ENCODE data around the gene CNKSR2.

CNKSR2 gene

GRCh38 chrX:21616386-21616785, 242.2 kb downstream of the CNKSR2 start:
- DNase-seq = no peak

- DNase-seq = no peak
Observed at GRCh38 chrX:21620234-21620633, 246.0 kb downstream of the CNKSR2 start.

- no peak for DNase-seq
Observed at GRCh38 chrX:21623778-21624501, 249.7 kb downstream of the CNKSR2 start.

GRCh38 chrX:21632027-21632426, 257.8 kb downstream of the CNKSR2 start:
- peak; percentile 53 for DNase-seq

- no peak for DNase-seq
Observed at GRCh38 chrX:21638311-21638710, 264.1 kb downstream of the CNKSR2 start.

- no peak for DNase-seq
Observed at GRCh38 chrX:21639775-21640174, 265.6 kb downstream of the CNKSR2 start.

- DNase-seq = no peak
Observed at GRCh38 chrX:21645431-21645830, 271.2 kb downstream of the CNKSR2 start.

- no peak for DNase-seq
Observed at GRCh38 chrX:21645886-21646285, 271.7 kb downstream of the CNKSR2 start.

GRCh38 chrX:21655901-21656586, 281.8 kb downstream of the CNKSR2 start:
- DNase-seq = no peak

GRCh38 chrX:21656587-21657317, 282.5 kb downstream of the CNKSR2 start:
- no peak for DNase-seq

- DNase-seq = no peak
Observed at GRCh38 chrX:21657318-21658151, 283.3 kb downstream of the CNKSR2 start.

GRCh38 chrX:21658152-21658737, 284.0 kb downstream of the CNKSR2 start, which contains the start of gene KLHL34:
TSS of gene KLHL34 (minus strand) at chrX:21658330. CDS start at chrX:21657788, 542 bp downstream.
- no peak for DNase-seq

GRCh38 chrX:21658746-21659145, 284.5 kb downstream of the CNKSR2 start:
- DNase-seq = no peak

- no peak for DNase-seq
Observed at GRCh38 chrX:21659320-21659719, 285.1 kb downstream of the CNKSR2 start.

- DNase-seq = no peak
Observed at GRCh38 chrX:21660156-21660555, 285.9 kb downstream of the CNKSR2 start.

GRCh38 chrX:21661316-21661715, 287.1 kb downstream of the CNKSR2 start:
- no peak for DNase-seq

- no peak for DNase-seq
Observed at GRCh38 chrX:21662761-21663160, 288.5 kb downstream of the CNKSR2 start.

- no peak for DNase-seq
Observed at GRCh38 chrX:21666252-21666651, 292.0 kb downstream of the CNKSR2 start.

- DNase-seq = no peak
Observed at GRCh38 chrX:21666679-21667078, 292.5 kb downstream of the CNKSR2 start.

- no peak for DNase-seq
Observed at GRCh38 chrX:21674430-21675186, 300.4 kb downstream of the CNKSR2 start.

- no peak for DNase-seq
Observed at GRCh38 chrX:21675931-21676330, 301.7 kb downstream of the CNKSR2 start.

Data from femur (tissue), 1 donor.